HCT116 (cell line): Measurements from ENCODE around the gene KAT6B. TPM values are rescaled to one million over a fixed set of nuclear protein-coding genes. Genes with fewer than 3 reads are reported as not detected.

Source experiments
- ATAC-seq: fragments of 200-7000 bp; cut with Tn5 transposase; 2 replicates; pipeline ENCODE4 v1.9.1; 2020; ENCODE audit warnings: mild to moderate bottlenecking, moderate library complexity
- BruUV-seq: library from RNA; stranded (reverse); fragments of 400-500 nt; replicated peaks from 2 replicates; lab custom pipeline; 2021; lab: Mats Ljungman, UMichigan
- CTCF ChIA-PET: fragments of 300-600 bp; sonication (Branson Sonifier 250); formaldehyde crosslinking; loops from one replicate; lab custom pipeline; 2021; ENCODE audit warnings: antibody characterized with exemption; lab: Charles Lee
- POLR2A ChIA-PET: fragments of 300-600, 350-600 bp; sonication (Branson Sonifier 250); formaldehyde crosslinking; loops from one replicate; lab custom pipeline; 2021; ENCODE audit warnings: antibody characterized with exemption; lab: Charles Lee
- RAD21 ChIA-PET, 2 experiments: fragments of 300-600 bp; sonication (Branson Sonifier 250); formaldehyde crosslinking; loops; one replicate each; lab custom pipeline; 2023; ENCODE audit warnings: low total read pairs in 2 of 2; ENCODE audit not compliant: uncharacterized antibody in 2 of 2, unreplicated experiment in 2 of 2, low non-redundant PET in 1 of 2; lab: Charles Lee
- DNase-seq: peaks from one replicate; pipeline ENCODE4 v3.0.0-alpha.2; 2010; ENCODE audit warnings: low read depth, low spot score
- H2AFZ ChIP-seq: fragments of 200-600 bp; shearing (Covaris generic), sonication (generic); 2 replicates; pipeline ENCODE4 v1.6.1; 2017; ENCODE audit warnings: low read depth, mixed run types, mixed read lengths, antibody characterized with exemption, low read length; ENCODE audit not compliant: poor library complexity, severe bottlenecking
- H3K27ac ChIP-seq: 2 replicates; pipeline ENCODE4 v1.5.1; 2012; ENCODE audit warnings: low read depth, low read length
- H3K27me3 ChIP-seq: fragments of 200-600 bp; sonication (generic); 2 replicates; pipeline ENCODE4 v1.6.1; 2016; ENCODE audit warnings: mixed run types, low read length, mixed read lengths; ENCODE audit not compliant: insufficient read depth
- H3K36me3 ChIP-seq, 2 experiments: fragments of 200-500 bp in 1 of 2; fragments of 200-600 bp in 1 of 2; sonication (Bioruptor generic) in 1 of 2; sonication (generic) in 1 of 2; 2 replicates each; pipeline versions ENCODE4 v1.5.1 to v1.6.1; 2014 to 2016; ENCODE audit warnings: low read length in 2 of 2, inconsistent platforms in 1 of 2, mixed read lengths in 1 of 2, mixed run types in 1 of 2; ENCODE audit not compliant: insufficient read depth in 2 of 2, control insufficient read depth in 1 of 2
- H3K4me1 ChIP-seq, 2 experiments: fragments of 200-600 bp in 1 of 2; sonication (generic) in 1 of 2; 2 replicates each; pipeline versions ENCODE4 v1.5.1 to v1.6.1; 2012 to 2017; ENCODE audit warnings: low read length in 2 of 2, inconsistent platforms in 1 of 2, mild to moderate bottlenecking in 1 of 2, mixed read lengths in 1 of 2, mixed run types in 1 of 2, moderate library complexity in 1 of 2; ENCODE audit not compliant: insufficient read depth in 2 of 2, control insufficient read depth in 1 of 2
- H3K4me2 ChIP-seq: fragments of 200-600 bp; sonication (generic); 2 replicates; pipeline ENCODE4 v1.6.1; 2017; ENCODE audit warnings: mixed run types, low read length, mixed read lengths
- H3K4me3 ChIP-seq, 2 experiments: fragments of 200-600 bp in 1 of 2; sonication (generic) in 1 of 2; replicated peaks in 1 of 2; 2 replicates each; pipeline ENCODE4 v1.5.1; 2011 to 2016; ENCODE audit warnings: low read length in 2 of 2, control low read depth in 1 of 2, low read depth in 1 of 2, mild to moderate bottlenecking in 1 of 2, mixed read lengths in 1 of 2, mixed run types in 1 of 2
- H3K79me2 ChIP-seq: fragments of 200-600 bp; sonication (generic); 2 replicates; pipeline ENCODE4 v1.6.1; 2017; ENCODE audit warnings: mild to moderate bottlenecking, mixed run types, low read length, moderate library complexity, mixed read lengths; ENCODE audit not compliant: insufficient read depth
- H3K9ac ChIP-seq: fragments of 200-600 bp; sonication (generic); 2 replicates; pipeline ENCODE4 v1.6.1; 2016; ENCODE audit warnings: low read length, mixed read lengths
- H3K9me2 ChIP-seq: fragments of 200-600 bp; sonication (generic), shearing (Covaris generic); 2 replicates; pipeline ENCODE4 v1.6.1; 2017; ENCODE audit warnings: mixed run types, mild to moderate bottlenecking, moderate library complexity; ENCODE audit not compliant: insufficient read depth
- H3K9me3 ChIP-seq, 2 experiments: fragments of 200-500 bp in 1 of 2; fragments of 200-600 bp in 1 of 2; sonication (Bioruptor generic) in 1 of 2; sonication (generic) in 1 of 2; 2 replicates each; pipeline ENCODE4 v1.6.1; 2014 to 2017; ENCODE audit warnings: low read length in 2 of 2, mixed read lengths in 2 of 2, inconsistent platforms in 1 of 2, low read depth in 1 of 2, mild to moderate bottlenecking in 1 of 2, mixed run types in 1 of 2, moderate library complexity in 1 of 2; ENCODE audit not compliant: control insufficient read depth in 1 of 2, insufficient read depth in 1 of 2
- H4K20me1 ChIP-seq: fragments of 200-600 bp; sonication (generic), shearing (Covaris generic); 2 replicates; pipeline ENCODE4 v1.6.1; 2017; ENCODE audit warnings: mixed run types, mild to moderate bottlenecking, moderate library complexity; ENCODE audit not compliant: insufficient read depth
- POLR2AphosphoS5 ChIP-seq: IDR thresholded peaks from 2 replicates; pipeline ENCODE4 v1.6.1; 2011; ENCODE audit warnings: mild to moderate bottlenecking, low read depth, low read length, moderate library complexity
- TCF7L2 ChIP-seq: IDR thresholded peaks from 2 replicates; pipeline ENCODE4 v1.7.0; 2011; ENCODE audit warnings: borderline replicate concordance, inconsistent platforms; ENCODE audit not compliant: insufficient read depth, insufficient read length; ENCODE audit errors: extremely low read depth
- YY1 ChIP-seq: IDR thresholded peaks from 2 replicates; pipeline ENCODE4 v1.6.1; 2011; ENCODE audit warnings: low read length, low read depth, moderate library complexity, mild to moderate bottlenecking; ENCODE audit not compliant: insufficient replicate concordance; ENCODE audit errors: extremely low read depth
- ZFX ChIP-seq: fragments of 450-650 bp; IDR thresholded peaks from 2 replicates; pipeline ENCODE4 v1.6.1; 2017
- ZNF274 ChIP-seq: fragments of 200-500 bp; sonication (Bioruptor generic); IDR thresholded peaks from 2 replicates; pipeline ENCODE4 v1.6.1; 2014; ENCODE audit warnings: mild to moderate bottlenecking, low read depth, low read length, inconsistent platforms
- intact Hi-C: fragments of 100-400 bp; cut with micrococcal nuclease; formaldehyde crosslinking; loops from 2 replicates; pipeline ENCODE4 v1.10.0; 2022
- total RNA-seq: library from RNA; stranded (reverse); gene quantifications from one replicate; pipeline ENCODE4 v1.2.1, GENCODE V29; 2021; ENCODE audit not compliant: unreplicated experiment
- TF ChIP-seq, protein P1 (sequence below), 3 experiments: fragments of 200-600 bp in 1 of 3; sonication (generic) in 1 of 3; IDR thresholded peaks in 2 of 3; conservative IDR thresholded peaks in 1 of 3; 2 replicates each; pipeline ENCODE4 v1.5.1; 2012 to 2017; ENCODE audit warnings: low read depth in 2 of 3, low read length in 2 of 3, antibody characterized with exemption in 1 of 3, borderline replicate concordance in 1 of 3, control low read depth in 1 of 3, mild to moderate bottlenecking in 1 of 3, mixed read lengths in 1 of 3, mixed run types in 1 of 3, moderate library complexity in 1 of 3; ENCODE audit not compliant: insufficient read depth in 1 of 3
- TF ChIP-seq, protein P2 (sequence below): IDR thresholded peaks from 2 replicates; pipeline ENCODE4 v1.6.1; 2012; ENCODE audit warnings: low read depth
- TF ChIP-seq, protein P3 (sequence below): IDR thresholded peaks from 2 replicates; pipeline ENCODE4 v1.6.1; 2012
- TF ChIP-seq, protein P4 (sequence below): IDR thresholded peaks from 2 replicates; pipeline ENCODE4 v1.6.1; 2012

KAT6B gene
- total RNA-seq, 1 experiment from 2014 or later: 17.8 TPM

DNA sequence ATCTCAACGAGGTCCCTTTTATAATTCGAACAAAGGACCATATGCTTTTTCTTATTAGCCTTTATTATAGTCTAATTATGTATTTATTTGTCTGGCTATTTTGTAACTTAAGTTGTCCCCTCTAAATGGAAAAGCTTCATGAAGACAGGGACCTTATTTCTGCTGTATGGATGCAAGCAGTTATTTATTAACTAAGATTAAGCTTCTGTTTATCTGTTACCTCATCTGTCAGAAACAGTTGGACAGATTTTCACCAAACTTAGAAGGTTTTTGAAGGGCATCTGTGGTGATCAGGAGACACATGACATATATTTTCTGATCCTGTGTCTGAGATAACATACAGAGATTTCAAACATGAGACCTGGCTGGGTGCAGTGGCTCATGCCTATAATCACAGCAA, 43.2 kb downstream of the KAT6B start:
- intact Hi-C loops: loop anchor here (10.0 kb wide), 1 partner anchor 595 kb away; no protein-coding TSS in a partner anchor
- RAD21 ChIA-PET: no interaction called here

More for the DNA sequence above, 43.2 kb downstream of the KAT6B start:
- TF ChIP-seq, protein P1, sequence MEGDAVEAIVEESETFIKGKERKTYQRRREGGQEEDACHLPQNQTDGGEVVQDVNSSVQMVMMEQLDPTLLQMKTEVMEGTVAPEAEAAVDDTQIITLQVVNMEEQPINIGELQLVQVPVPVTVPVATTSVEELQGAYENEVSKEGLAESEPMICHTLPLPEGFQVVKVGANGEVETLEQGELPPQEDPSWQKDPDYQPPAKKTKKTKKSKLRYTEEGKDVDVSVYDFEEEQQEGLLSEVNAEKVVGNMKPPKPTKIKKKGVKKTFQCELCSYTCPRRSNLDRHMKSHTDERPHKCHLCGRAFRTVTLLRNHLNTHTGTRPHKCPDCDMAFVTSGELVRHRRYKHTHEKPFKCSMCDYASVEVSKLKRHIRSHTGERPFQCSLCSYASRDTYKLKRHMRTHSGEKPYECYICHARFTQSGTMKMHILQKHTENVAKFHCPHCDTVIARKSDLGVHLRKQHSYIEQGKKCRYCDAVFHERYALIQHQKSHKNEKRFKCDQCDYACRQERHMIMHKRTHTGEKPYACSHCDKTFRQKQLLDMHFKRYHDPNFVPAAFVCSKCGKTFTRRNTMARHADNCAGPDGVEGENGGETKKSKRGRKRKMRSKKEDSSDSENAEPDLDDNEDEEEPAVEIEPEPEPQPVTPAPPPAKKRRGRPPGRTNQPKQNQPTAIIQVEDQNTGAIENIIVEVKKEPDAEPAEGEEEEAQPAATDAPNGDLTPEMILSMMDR (IDR thresholded peaks at IDR 0.05 in 2 of 3, conservative IDR thresholded peaks at IDR 0.05 in 1 of 3; ENCODE audit: borderline replicate concordance in 1 of 3, insufficient read depth in 1 of 3, low read depth in 2 of 3, low read length in 2 of 3): no peak
- TF ChIP-seq, protein P2, sequence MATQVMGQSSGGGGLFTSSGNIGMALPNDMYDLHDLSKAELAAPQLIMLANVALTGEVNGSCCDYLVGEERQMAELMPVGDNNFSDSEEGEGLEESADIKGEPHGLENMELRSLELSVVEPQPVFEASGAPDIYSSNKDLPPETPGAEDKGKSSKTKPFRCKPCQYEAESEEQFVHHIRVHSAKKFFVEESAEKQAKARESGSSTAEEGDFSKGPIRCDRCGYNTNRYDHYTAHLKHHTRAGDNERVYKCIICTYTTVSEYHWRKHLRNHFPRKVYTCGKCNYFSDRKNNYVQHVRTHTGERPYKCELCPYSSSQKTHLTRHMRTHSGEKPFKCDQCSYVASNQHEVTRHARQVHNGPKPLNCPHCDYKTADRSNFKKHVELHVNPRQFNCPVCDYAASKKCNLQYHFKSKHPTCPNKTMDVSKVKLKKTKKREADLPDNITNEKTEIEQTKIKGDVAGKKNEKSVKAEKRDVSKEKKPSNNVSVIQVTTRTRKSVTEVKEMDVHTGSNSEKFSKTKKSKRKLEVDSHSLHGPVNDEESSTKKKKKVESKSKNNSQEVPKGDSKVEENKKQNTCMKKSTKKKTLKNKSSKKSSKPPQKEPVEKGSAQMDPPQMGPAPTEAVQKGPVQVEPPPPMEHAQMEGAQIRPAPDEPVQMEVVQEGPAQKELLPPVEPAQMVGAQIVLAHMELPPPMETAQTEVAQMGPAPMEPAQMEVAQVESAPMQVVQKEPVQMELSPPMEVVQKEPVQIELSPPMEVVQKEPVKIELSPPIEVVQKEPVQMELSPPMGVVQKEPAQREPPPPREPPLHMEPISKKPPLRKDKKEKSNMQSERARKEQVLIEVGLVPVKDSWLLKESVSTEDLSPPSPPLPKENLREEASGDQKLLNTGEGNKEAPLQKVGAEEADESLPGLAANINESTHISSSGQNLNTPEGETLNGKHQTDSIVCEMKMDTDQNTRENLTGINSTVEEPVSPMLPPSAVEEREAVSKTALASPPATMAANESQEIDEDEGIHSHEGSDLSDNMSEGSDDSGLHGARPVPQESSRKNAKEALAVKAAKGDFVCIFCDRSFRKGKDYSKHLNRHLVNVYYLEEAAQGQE: no peak
- no peak for TF ChIP-seq ZNF274
- no peak for TF ChIP-seq TCF7L2
- no peak for TF ChIP-seq POLR2AphosphoS5
- no peak for TF ChIP-seq YY1
- TF ChIP-seq, protein P3, sequence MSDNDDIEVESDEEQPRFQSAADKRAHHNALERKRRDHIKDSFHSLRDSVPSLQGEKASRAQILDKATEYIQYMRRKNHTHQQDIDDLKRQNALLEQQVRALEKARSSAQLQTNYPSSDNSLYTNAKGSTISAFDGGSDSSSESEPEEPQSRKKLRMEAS: no peak
- no peak for TF ChIP-seq ZFX
- TF ChIP-seq, protein P4, sequence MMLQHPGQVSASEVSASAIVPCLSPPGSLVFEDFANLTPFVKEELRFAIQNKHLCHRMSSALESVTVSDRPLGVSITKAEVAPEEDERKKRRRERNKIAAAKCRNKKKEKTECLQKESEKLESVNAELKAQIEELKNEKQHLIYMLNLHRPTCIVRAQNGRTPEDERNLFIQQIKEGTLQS: no peak
- Histone ChIP-seq H3K36me3 (no peaks in the 10 kb centered on the region), H3K27ac (no peak overlapping the region), H2AFZ (no peak overlapping the region), H3K27me3 (no peaks in the 10 kb centered on the region), H3K4me3 (no peak overlapping the region), H3K79me2 (no peaks in the 10 kb centered on the region; the same call in 1 of the 2 replicates), H3K9me2 (no peaks in the 10 kb centered on the region), H3K4me2 (no peak overlapping the region), H3K4me1 (no peaks in the 10 kb centered on the region), H3K9me3 (no peaks in the 10 kb centered on the region), H3K9ac (no peak overlapping the region), H4K20me1 (no peaks in the 10 kb centered on the region)
- no TSS peak for BruUV-seq
- ATAC-seq (no peak), DNase-seq (no peak)
- CTCF ChIA-PET: no interaction called here
- POLR2A ChIA-PET: no interaction called here
